Right lobe of liver (tissue), 6 donors: ENCODE measurements around the gene FHIT. TPM values are rescaled to one million over a fixed set of nuclear protein-coding genes. Genes with fewer than 3 reads are reported as not detected.

Experiments used
- ATAC-seq, 4 donors: fragments of 200-7000 bp; cut with Tn5 transposase; one replicate each; pipeline ENCODE4 v1.9.1; 2020; ENCODE audit warnings: mild to moderate bottlenecking in 4 of 4, moderate library complexity in 4 of 4
- DNase-seq, 3 donors: peaks; one replicate each; pipeline ENCODE4 v3.0.0-alpha.2; 2020
- H3K27ac ChIP-seq, 3 donors: fragments of 200-600 bp; one replicate each; pipeline ENCODE4 v1.8.0; 2022
- H3K27me3 ChIP-seq, 2 donors: fragments of 200-600 bp; one replicate each; pipeline ENCODE4 v1.8.0; 2022
- H3K36me3 ChIP-seq, 4 donors: fragments of 200-600 bp; sonication (generic) in 1 of 4; one replicate each; pipeline versions ENCODE4 v1.5.1 to v1.8.0; 2017 to 2022; ENCODE audit warnings: control low read depth in 1 of 4
- H3K4me1 ChIP-seq, 4 donors: fragments of 200-600 bp; sonication (generic) in 1 of 4; one replicate each; pipeline versions ENCODE4 v1.5.1 to v1.8.0; 2017 to 2022; ENCODE audit warnings: control low read depth in 1 of 4
- H3K4me3 ChIP-seq, 3 donors: fragments of 200-600 bp; one replicate each; pipeline ENCODE4 v1.8.0; 2022
- H3K9me3 ChIP-seq, 4 donors: fragments of 200-600 bp; sonication (generic) in 1 of 4; one replicate each; pipeline versions ENCODE4 v1.5.1 to v1.8.0; 2017 to 2022; ENCODE audit warnings: control low read depth in 1 of 4
- POLR2A ChIP-seq: fragments of 450-650 bp; IDR thresholded peaks from one replicate; pipeline ENCODE4 v1.6.1; 2017; ENCODE audit warnings: antibody characterized with exemption, mild to moderate bottlenecking
- whole genome bisulfite sequencing: methylation state at CpG from one replicate; pipeline ENCODE4 v1.1.6; 2018; ENCODE audit warnings: low coverage, low lambda C conversion rate; ENCODE audit not compliant: insufficient coverage; ENCODE audit errors: missing lambda C conversion rate; 5-methylcytosine and 5-hydroxymethylcytosine counted together
- intact Hi-C, 2 donors: fragments of 100-400 bp; cut with DNase I; formaldehyde crosslinking; loops; one replicate each; pipeline versions ENCODE4 v1.11.2 to v1.14.1; 2022
- total RNA-seq, 6 experiments: library from RNA; depleted of rRNA in 2 of 6; stranded (reverse); fragments of >200 nt in 2 of 6; fragmentation: NEBNext Ultra II Directional in 3 of 6; extraction: Animal tissue kit (Norgen Biotek cat#: 25700) in 3 of 6; gene quantifications; one replicate each; pipeline versions ENCODE4 v1.1.0 to v1.2.4, GENCODE V29; 2016 to 2023
- TF ChIP-seq, protein P1 (sequence below), 4 donors: fragments of 200-600 bp in 3 of 4; fragments of 450-650 bp in 1 of 4; IDR thresholded peaks; one replicate each; pipeline versions ENCODE4 v1.5.1 to v1.8.0; 2016 to 2022; ENCODE audit warnings: antibody characterized with exemption in 4 of 4, mild to moderate bottlenecking in 2 of 4
- donor health status: DM: no; HTN: yes; CAD: no.
- donor health status: DM: no; HTN: no; CAD: no.
- donor health status: DM: no; HTN: no; CAD: no.
- donor health status: DM: no; HTN: yes; CAD: no.
- donor health status: DM: no; HTN: yes; CAD: no.

The FHIT gene
- total RNA-seq, 6 experiments from 2014 or later: 6.6 to 11.2 (median 8.0) TPM

DNA sequence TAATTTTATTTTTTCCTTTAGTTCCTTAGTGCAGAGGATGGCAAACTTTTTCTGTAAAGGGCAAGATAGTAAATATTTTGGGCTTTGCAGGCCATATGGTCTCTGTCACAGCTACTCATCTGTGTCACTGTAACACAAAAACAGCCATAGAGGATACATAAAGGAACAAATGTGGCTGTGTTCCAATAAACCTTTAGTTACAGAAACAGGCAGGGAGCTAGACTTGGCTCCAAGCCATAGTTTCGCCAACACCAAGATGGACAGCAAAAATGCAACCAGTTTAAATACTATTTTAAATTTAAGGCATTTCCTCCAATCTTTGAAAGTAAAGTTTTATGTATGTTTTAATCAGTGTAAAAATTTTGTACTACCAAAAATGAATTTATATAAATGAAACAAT, 753.4 kb downstream of the FHIT start:
- ATAC-seq (no peak), DNase-seq (no peak)
- Histone ChIP-seq H3K4me1 (no peaks in the 10 kb centered on the region), H3K4me3 (no peak overlapping the region), H3K27ac (no peak overlapping the region), H3K36me3 (no peaks in the 10 kb centered on the region), H3K9me3 (no peaks in the 10 kb centered on the region), H3K27me3 (no peaks in the 10 kb centered on the region)
- no peak for TF ChIP-seq POLR2A
- TF ChIP-seq, protein P1, sequence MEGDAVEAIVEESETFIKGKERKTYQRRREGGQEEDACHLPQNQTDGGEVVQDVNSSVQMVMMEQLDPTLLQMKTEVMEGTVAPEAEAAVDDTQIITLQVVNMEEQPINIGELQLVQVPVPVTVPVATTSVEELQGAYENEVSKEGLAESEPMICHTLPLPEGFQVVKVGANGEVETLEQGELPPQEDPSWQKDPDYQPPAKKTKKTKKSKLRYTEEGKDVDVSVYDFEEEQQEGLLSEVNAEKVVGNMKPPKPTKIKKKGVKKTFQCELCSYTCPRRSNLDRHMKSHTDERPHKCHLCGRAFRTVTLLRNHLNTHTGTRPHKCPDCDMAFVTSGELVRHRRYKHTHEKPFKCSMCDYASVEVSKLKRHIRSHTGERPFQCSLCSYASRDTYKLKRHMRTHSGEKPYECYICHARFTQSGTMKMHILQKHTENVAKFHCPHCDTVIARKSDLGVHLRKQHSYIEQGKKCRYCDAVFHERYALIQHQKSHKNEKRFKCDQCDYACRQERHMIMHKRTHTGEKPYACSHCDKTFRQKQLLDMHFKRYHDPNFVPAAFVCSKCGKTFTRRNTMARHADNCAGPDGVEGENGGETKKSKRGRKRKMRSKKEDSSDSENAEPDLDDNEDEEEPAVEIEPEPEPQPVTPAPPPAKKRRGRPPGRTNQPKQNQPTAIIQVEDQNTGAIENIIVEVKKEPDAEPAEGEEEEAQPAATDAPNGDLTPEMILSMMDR (IDR thresholded peaks at IDR 0.05): no peak
- intact Hi-C loops: no loop called here
- WGBS: 70% methylated on average over 1 of the region's 1 CpG

DNA sequence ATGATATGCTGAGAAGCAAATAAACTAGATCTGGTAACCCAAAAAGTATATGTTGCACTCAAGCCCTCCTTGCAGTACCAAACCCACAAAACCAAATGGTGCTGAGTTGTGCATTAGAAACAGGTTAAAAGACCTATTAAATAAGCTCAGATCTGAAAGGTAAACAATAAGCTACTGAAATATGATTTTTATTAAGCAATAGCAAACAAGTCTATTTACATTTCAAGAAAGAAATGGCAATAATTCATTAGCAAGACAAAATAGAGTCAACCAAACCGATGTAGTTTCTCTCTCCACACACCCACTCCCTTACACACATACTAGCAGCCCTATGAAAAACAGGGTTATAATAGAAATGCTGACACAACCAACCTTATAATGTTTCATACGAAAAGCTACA, 760.3 kb downstream of the FHIT start:
- ATAC-seq (no peak), DNase-seq (no peak)
- TF ChIP-seq, protein P1 (IDR thresholded peaks at IDR 0.05): no peak
- no peak for TF ChIP-seq POLR2A
- H3K4me1 ChIP-seq: no peaks in the 10 kb centered on the region
- H3K4me3 ChIP-seq: no peak overlapping the region
- no peaks in the 10 kb centered on the region for H3K27me3 ChIP-seq
- no peaks in the 10 kb centered on the region for H3K9me3 ChIP-seq
- no peaks in the 10 kb centered on the region for H3K36me3 ChIP-seq
- intact Hi-C loops: no loop called here
- no peak overlapping the region for H3K27ac ChIP-seq
- WGBS: 88% methylated on average over 2 of the region's 2 CpGs

DNA sequence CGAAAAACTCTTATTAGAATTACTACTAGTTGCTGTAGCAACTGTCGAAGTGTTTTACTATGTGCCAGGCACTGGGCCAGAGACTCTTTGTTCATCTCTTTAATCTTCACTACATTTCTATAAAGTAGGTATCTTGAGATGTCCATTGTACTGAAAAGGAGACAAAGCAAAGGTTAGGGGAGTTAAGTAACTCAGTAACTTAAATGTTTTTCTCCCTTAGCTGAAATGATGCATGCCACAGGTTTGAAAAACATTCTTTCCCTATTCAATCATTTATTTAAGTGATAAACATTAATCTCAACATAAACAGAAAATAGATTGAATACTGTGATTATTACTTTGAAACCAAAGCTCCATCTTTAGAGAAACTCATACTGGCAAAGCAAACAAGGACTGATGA, 776.2 kb downstream of the FHIT start:
- Histone ChIP-seq H3K36me3 (no peaks in the 10 kb centered on the region), H3K27ac (no peak overlapping the region), H3K9me3 (no peaks in the 10 kb centered on the region), H3K27me3 (no peaks in the 10 kb centered on the region), H3K4me1 (no peaks in the 10 kb centered on the region), H3K4me3 (no peak overlapping the region)
- WGBS: 62% methylated on average over 2 of the region's 2 CpGs
- TF ChIP-seq POLR2A: no peak
- TF ChIP-seq, protein P1 (IDR thresholded peaks at IDR 0.05): no peak
- ATAC-seq (no peak), DNase-seq (no peak)
- intact Hi-C loops: no loop called here

DNA sequence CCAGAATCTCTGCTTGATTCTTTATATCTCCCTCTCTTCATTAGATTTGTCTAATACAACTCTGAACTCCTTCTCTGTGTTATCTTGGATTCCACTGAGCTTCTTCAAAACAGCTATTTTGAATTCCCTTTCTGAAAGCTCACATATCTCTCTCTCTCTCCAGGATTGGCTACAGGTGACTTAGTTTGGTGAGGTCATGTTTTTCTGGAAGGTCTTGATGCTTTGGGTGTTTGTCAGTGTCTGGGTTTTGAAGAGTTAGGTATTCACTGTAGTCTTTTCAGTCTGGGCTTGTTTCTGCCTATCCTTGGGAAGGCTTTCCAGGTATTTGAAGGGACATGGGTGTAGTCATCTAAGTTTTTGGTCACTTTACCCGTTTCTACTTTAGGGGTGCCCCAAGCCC, 781.8 kb downstream of the FHIT start:
- Histone ChIP-seq H3K27ac (no peak overlapping the region), H3K4me1 (no peaks in the 10 kb centered on the region), H3K36me3 (no peaks in the 10 kb centered on the region), H3K27me3 (no peaks in the 10 kb centered on the region), H3K9me3 (no peaks in the 10 kb centered on the region), H3K4me3 (no peak overlapping the region)
- TF ChIP-seq, protein P1 (IDR thresholded peaks at IDR 0.05): no peak
- TF ChIP-seq POLR2A: no peak
- WGBS: 80% methylated on average over 1 of the region's 1 CpG
- intact Hi-C loops: no loop called here
- no peak for DNase-seq
- ATAC-seq: no peak

DNA sequence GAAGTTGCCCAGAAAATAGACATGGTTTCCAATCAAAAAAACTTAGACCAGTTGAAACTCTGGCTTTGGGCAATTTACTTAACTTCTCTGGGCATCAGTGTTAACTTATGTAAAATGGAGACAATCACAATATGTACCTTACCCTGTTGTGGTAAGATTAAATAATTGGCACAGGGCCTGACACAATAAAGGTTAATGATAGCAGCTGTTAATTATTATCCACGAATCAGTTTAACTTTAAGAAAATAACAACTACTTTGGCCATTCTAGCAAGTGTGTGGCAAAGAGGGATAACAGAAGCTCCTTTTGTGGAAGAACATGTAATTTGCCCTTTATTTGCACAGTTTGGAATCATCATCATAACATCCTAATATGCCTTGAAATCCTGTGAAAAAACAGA, 787.6 kb downstream of the FHIT start:
- Histone ChIP-seq H3K27ac (no peak overlapping the region), H3K4me3 (no peak overlapping the region), H3K36me3 (no peaks in the 10 kb centered on the region), H3K4me1 (peaks cover 0 to 5% (median 0%) of the 10 kb centered on the region in 4 donors), H3K9me3 (no peaks in the 10 kb centered on the region), H3K27me3 (no peaks in the 10 kb centered on the region)
- intact Hi-C loops: no loop called here
- ATAC-seq (peak in 2 of 4 donors; percentile 25 to 42), DNase-seq (no peak)
- TF ChIP-seq POLR2A: no peak
- TF ChIP-seq, protein P1 (IDR thresholded peaks at IDR 0.05): no peak
- WGBS: 21% methylated on average over 1 of the region's 1 CpG
